HepG2 (cell line): ENCODE measurements around the gene CCT3. TPM values are rescaled to one million over a fixed set of nuclear protein-coding genes. Genes with fewer than 3 reads are reported as not detected.

Source experiments
- ATAD3A ChIP-seq: sonication (generic); formaldehyde crosslinking; IDR thresholded peaks from 2 replicates; pipeline ENCODE4 v1.4.0; 2020; ENCODE audit warnings: missing genetic modification reagents
- ATF1 ChIP-seq: IDR thresholded peaks from 2 replicates; pipeline ENCODE4 v1.6.1; 2016; ENCODE audit warnings: mild to moderate bottlenecking, control low read depth
- BCLAF1 ChIP-seq: fragments of 450-650 bp; IDR thresholded peaks from 2 replicates; pipeline ENCODE4 v1.6.1; 2017; ENCODE audit warnings: mild to moderate bottlenecking
- ESRRA ChIP-seq: sonication (generic); formaldehyde crosslinking; IDR thresholded peaks from 2 replicates; pipeline ENCODE4 v1.5.1; 2020; ENCODE audit warnings: mild to moderate bottlenecking, low read depth, missing genetic modification reagents
- HHEX ChIP-seq: IDR thresholded peaks from 2 replicates; pipeline ENCODE4 v1.6.1; 2016; ENCODE audit warnings: control low read depth
- IKZF4 ChIP-seq: sonication (generic); formaldehyde crosslinking; IDR thresholded peaks from 2 replicates; pipeline ENCODE4 v1.5.1; 2020; ENCODE audit warnings: borderline replicate concordance, mild to moderate bottlenecking, low read depth, missing genetic modification reagents; ENCODE audit errors: not compliant biosample characterization
- MIER3 ChIP-seq: IDR thresholded peaks from 2 replicates; pipeline ENCODE4 v1.6.1; 2016; ENCODE audit warnings: missing compliant biosample characterization, borderline replicate concordance
- MXD4 ChIP-seq: IDR thresholded peaks from 2 replicates; pipeline ENCODE4 v1.6.1; 2016; ENCODE audit warnings: mild to moderate bottlenecking, missing biosample characterization, missing genetic modification reagents
- PAXIP1 ChIP-seq: sonication (generic); formaldehyde crosslinking; conservative IDR thresholded peaks from 2 replicates; pipeline ENCODE4 v1.4.0; 2020; ENCODE audit warnings: mild to moderate bottlenecking, missing genetic modification reagents, moderate library complexity
- SP2 ChIP-seq: sonication (generic); formaldehyde crosslinking; IDR thresholded peaks from 2 replicates; pipeline ENCODE4 v1.5.1; 2020; ENCODE audit warnings: mild to moderate bottlenecking, missing genetic modification reagents
- XBP1 ChIP-seq: sonication (generic); formaldehyde crosslinking; IDR thresholded peaks from 2 replicates; pipeline ENCODE4 v1.5.0; 2020; ENCODE audit warnings: missing genetic modification reagents
- ZBTB25 ChIP-seq: IDR thresholded peaks from 2 replicates; pipeline ENCODE4 v1.6.1; 2018; ENCODE audit warnings: missing genetic modification reagents
- ZBTB26 ChIP-seq: IDR thresholded peaks from 2 replicates; pipeline ENCODE4 v1.6.1; 2016; ENCODE audit warnings: missing compliant biosample characterization, missing genetic modification reagents, borderline replicate concordance
- ZFP82 ChIP-seq: sonication (generic); formaldehyde crosslinking; IDR thresholded peaks from 2 replicates; pipeline ENCODE4 v1.5.1; 2020; ENCODE audit warnings: mild to moderate bottlenecking, missing genetic modification reagents, borderline replicate concordance
- ZNF136 ChIP-seq: sonication (generic); formaldehyde crosslinking; IDR thresholded peaks from 2 replicates; pipeline ENCODE4 v1.8.1; 2022; ENCODE audit warnings: low read depth, mild to moderate bottlenecking, moderate library complexity, missing genetic modification reagents
- ZNF446 ChIP-seq: sonication (generic); formaldehyde crosslinking; IDR thresholded peaks from 2 replicates; pipeline ENCODE4 v1.5.0; 2020; ENCODE audit warnings: mild to moderate bottlenecking, missing genetic modification reagents
- ZNF572 ChIP-seq: sonication (generic); formaldehyde crosslinking; IDR thresholded peaks from 2 replicates; pipeline ENCODE4 v1.5.1; 2020; ENCODE audit warnings: mild to moderate bottlenecking, missing genetic modification reagents
- ZNF780A ChIP-seq: sonication (generic); formaldehyde crosslinking; IDR thresholded peaks from 2 replicates; pipeline ENCODE4 v1.8.0; 2022; ENCODE audit warnings: mild to moderate bottlenecking, missing genetic modification reagents, moderate library complexity
- ZSCAN29 ChIP-seq: sonication (generic); formaldehyde crosslinking; conservative IDR thresholded peaks from 2 replicates; pipeline ENCODE4 v1.4.0; 2020; ENCODE audit warnings: mild to moderate bottlenecking, missing genetic modification reagents
- ZSCAN30 ChIP-seq: sonication (generic); formaldehyde crosslinking; IDR thresholded peaks from 2 replicates; pipeline ENCODE4 v1.5.0; 2020; ENCODE audit warnings: mild to moderate bottlenecking, missing genetic modification reagents
- polyA plus RNA-seq, 8 experiments: library from polyadenylated mRNA; depleted of rRNA in 3 of 8; stranded (reverse) in 7 of 8; unstranded in 1 of 8; fragments of >200 nt; fragmentation: Illumina TruSeq in 4 of 8; extraction: Trizol in 4 of 8; gene quantifications; 2 replicates each; pipeline versions ENCODE4 v1.2.1 to v1.2.3, GENCODE V29; 2011 to 2016; ENCODE audit warnings: low read depth in 4 of 8, missing spikeins in 1 of 8, mixed read lengths in 1 of 8; ENCODE audit not compliant: insufficient read depth in 1 of 8
- total RNA-seq, 5 experiments: library from RNA; depleted of rRNA; stranded (reverse); fragments of >200 nt; fragmentation: Illumina TruSeq; extraction: Trizol; gene quantifications; 2 replicates each; pipeline ENCODE4 v1.2.3, GENCODE V29; 2016; ENCODE audit warnings: low read depth in 1 of 5

Gene CCT3
- total and polyA plus RNA-seq, 2 of the 13 experiments (the other 11 are each of a cell fraction or from before 2014, with no cell fraction given): 319 to 615 TPM

- TF ChIP-seq BCLAF1 (no peak), SP2 (CRISPR knock-in tag) (no peak), XBP1 (CRISPR knock-in tag) (no peak), ATAD3A (CRISPR knock-in tag) (no peak), ZNF572 (CRISPR knock-in tag) (no peak), ZNF136 (peak; percentile 90; the same call in 1 of the 2 replicates), HHEX (CRISPR knock-in tag) (peak; percentile 83), ZNF780A (no peak), MIER3 (CRISPR knock-in tag) (peak; percentile 90), ZFP82 (CRISPR knock-in tag) (no peak), PAXIP1 (peak; percentile 66), ZBTB26 (peak; percentile 27; the same call in 1 of the 2 replicates), ZSCAN30 (CRISPR knock-in tag) (no peak), IKZF4 (CRISPR knock-in tag) (peak; percentile 71), ESRRA (CRISPR knock-in tag) (peak; percentile 29; the same call in 1 of the 2 replicates), MXD4 (CRISPR knock-in tag) (peak; percentile 83), ZNF446 (CRISPR knock-in tag) (peak; percentile 40; the same call in 1 of the 2 replicates), ATF1 (CRISPR knock-in tag) (peak; percentile 82), ZSCAN29 (CRISPR knock-in tag) (peak; percentile 79), ZBTB25 (CRISPR knock-in tag) (peak; percentile 96)
Measured at GRCh38 chr1:156282479-156283222, 55.4 kb downstream of the CCT3 start, which contains the start of gene SMG5 (continued).
